NCI-H460 (cell line): Measurements from ENCODE around the gene ELP5. TPM values are rescaled to one million over a fixed set of nuclear protein-coding genes. Genes with fewer than 3 reads are reported as not detected.

Experiments used
- DNase-seq: peaks from one replicate; pipeline ENCODE4 v3.0.0-alpha.2; 2016; ENCODE audit warnings: low read depth; ENCODE audit errors: extremely low read depth
- total RNA-seq: library from RNA; depleted of rRNA; stranded (reverse); fragments of >200 nt; shearing (Covaris generic); gene quantifications from 2 replicates; pipeline ENCODE4 v1.2.3, GENCODE V29; 2014

The ELP5 gene
- total RNA-seq, 1 experiment from 2014 or later = 61.4 TPM

GRCh38 chr17:7250695-7251627, 1.1 kb upstream of the ELP5 start:
- no peak for DNase-seq

- peak; percentile 100 for DNase-seq
These were observed 297 bp upstream of the ELP5 start, which contains the start of gene CTDNEP1 for GRCh38 chr17:7251661-7252175. TSS of gene CTDNEP1 (minus strand) at chr17:7251734. CDS start at chr17:7251296, 438 bp downstream.

DNA sequence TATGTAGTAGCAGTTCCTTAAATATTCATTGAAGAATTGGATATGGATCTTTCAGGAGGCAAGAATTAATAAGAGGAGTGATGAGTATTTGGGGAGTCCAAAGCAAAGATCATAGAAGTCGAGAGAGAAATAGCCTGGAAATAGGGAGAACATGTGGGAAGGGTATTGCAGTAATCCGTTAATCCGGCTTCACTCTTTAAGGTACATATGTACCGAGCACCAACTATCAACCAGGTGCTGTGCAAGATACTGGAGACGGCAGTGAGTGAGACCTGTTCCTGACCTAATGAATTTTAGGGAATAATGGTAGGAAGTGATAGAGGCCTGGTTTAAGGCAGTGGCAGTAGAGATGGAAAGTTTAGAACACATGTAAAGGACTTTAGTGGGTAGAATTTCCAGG, 1.1 kb downstream of the ELP5 start:
- DNase-seq = no peak

DNA sequence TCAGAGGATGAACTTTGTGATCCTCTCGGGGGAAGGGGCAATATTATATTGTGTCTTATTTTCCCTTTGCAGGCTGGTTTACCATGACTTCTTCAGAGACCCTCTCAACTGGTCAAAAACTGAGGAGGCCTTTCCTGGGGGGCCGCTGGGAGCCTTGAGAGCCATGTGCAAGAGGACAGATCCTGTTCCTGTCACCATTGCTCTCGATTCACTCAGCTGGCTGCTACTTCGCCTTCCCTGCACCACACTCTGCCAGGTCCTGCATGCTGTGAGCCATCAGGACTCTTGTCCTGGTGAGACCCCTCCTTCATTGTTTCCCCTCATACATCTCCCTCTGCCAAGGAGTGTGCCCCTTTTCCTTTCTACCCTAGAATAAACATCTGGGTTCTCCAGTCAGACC, 2.5 kb downstream of the ELP5 start:
- DNase-seq = no peak

GRCh38 chr17:7256766-7257456, 4.9 kb downstream of the ELP5 start:
- DNase-seq = no peak

- DNase-seq = peak; percentile 52
These were observed 6.9 kb downstream of the ELP5 start for GRCh38 chr17:7258731-7259554.

- DNase-seq = no peak
These were observed 7.5 kb downstream of the ELP5 start for GRCh38 chr17:7259555-7259889.

DNA sequence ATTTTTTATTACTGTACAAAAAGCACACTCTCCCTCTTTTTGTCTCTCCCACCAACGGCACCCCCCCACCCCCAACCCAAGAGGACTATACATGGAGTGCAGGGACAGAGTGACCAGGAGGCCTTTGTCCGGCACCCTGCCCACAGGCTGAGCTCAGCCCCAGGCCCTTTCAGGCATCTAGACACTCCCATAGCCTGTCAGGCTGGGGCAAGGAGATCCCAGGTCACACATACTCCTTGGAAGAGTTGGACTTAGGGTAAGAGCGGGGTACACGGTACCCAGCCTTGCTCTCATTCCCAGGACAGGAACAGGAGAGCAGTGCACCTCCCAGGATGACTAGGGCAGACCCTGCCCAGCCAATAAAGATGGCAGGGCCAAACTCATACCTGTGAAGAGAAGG, 8.1 kb downstream of the ELP5 start:
- no peak for DNase-seq

DNA sequence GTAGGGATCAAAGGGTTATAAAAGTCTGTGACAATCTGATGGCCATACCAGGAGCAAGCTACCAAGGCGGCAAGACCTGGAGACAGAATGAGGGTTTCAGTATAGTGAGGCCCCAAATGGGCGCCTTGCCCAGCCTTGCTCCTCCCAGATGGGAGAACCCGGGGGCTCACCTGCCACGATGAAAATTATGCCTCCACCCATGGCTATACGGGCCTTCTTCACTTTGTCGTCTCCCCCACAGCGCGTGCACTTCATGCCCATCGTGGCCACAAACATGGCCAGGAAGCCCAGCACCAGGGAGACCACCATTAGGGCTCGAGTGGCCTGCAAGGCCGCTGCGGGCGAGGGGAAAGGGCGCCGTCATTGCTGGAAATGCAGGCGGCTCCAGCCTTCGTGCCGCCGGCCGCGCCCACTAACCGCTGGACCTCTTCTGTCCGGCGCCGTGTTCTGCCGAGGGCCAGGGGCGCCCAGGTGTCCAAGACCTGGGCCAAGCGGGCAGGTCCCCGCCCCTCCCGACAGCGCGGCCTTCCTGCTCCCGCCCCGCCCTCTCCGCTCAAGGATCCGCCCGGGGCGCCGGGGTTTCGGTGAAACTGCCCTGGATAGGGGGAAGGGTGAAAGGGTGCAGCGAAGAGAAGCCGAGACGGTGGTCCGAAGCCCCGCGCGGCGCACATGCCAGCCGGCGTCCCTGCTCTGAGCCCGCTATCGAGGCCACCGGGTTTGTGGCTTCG, 8.8 kb downstream of the ELP5 start:
- DNase-seq = no peak

GRCh38 chr17:7261379-7262191, 9.6 kb downstream of the ELP5 start:
- DNase-seq = no peak

DNA sequence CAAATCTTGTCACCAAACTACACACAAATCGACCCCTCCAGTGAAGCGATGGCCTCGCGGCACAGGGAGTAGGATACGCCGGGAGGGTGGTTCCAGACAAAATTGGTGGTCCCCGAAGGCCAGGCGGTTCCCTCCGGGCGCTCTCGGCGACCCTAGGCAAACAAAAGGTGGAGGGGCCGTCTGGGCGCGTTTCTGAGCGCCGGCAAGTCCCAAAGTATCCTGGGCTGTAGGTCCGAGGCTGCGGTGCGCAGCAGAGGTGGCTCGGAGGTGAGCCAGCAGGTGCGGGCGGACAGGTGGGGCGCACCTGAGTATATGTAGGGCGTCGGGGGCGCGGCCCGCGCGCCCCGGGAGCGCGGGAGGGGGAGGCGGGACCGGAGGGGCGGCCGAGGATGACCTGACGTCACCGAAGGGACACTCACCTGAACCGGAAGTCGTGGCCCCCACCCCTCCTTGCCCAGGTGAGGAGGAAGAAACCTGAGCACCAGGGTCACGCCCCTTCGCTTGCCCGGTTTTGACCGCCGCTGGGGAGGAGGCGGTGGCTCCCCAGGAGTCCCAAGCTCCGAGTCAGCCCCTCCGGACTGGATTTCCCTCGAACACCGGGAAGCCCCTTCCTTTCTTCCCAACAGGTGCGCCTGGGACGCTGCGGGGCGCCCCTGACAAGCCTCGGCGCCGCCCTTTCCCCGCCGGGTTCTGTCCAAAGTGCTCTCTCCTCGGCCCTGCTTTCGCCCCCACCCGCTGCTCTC, 10.3 kb downstream of the ELP5 start, which contains the start of gene CLDN7:
TSS of gene CLDN7 (minus strand) at position 287 of the 743 bp plus-strand sequence. CDS start 435 bp downstream, outside the sequence.
- DNase-seq = no peak

DNA sequence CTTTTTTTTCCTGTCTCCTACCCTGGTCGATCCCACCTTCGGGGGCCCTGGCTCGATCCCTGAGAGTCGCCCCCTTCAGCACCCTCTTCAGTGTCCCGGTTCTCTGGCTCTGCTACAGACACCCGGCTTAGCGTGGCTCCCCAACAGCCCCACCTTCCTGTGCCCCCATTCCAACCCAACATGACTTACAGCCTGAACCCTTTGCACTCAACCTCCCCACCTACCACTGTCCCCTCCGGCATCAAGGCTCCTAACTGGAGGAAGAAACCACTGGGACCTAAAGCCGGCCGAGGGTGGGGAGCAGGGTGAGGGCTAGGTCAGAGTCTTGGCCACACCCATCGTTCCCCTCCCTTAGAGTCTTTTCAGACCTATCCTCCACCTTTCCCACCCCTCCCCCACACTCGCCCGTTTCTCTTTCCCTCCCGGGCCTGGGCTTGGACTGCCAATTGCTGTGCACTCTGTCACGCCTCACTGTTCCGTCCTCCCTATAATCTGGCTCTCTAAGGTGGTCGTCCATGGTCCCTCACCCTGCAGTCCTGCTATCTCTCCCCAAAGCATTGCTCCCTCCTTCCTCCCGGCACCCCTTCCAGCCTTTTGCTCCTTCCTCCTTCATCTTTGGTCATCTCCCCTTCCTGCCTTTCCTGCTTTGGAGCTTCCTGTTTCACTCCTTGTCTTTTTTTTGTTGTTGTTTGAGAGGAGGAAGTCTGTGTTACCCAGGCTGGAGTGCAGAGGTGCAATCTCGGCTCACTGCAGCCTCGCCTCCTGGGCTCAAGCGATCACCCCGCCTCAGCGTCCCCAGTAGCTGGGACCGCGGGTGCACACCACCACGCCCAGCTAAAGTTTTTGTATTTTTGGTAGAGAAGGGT, 11.2 kb downstream of the ELP5 start:
- DNase-seq = no peak

- no peak for DNase-seq
These were observed 11.7 kb downstream of the ELP5 start for GRCh38 chr17:7263801-7264078.

DNA sequence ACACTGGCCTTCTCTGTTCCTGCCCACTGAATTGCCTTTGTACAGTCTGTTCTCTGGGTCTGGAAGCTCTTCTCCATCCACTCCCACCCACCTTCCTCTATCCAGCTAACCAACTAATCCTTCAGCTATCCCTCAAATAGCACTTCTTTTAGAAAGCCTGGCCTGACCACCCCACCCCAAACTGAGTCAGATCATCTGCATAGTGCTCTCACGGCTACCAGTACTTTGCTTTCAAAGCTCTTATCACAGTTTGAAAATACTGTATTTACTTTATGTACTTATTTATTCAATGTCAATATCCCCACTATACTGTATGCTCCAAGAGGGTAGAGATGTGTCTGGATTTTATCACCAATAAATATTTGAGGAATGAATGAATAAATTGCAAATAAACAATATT, 14.8 kb downstream of the ELP5 start:
- DNase-seq = no peak

- no peak for DNase-seq
These were observed 27.4 kb downstream of the ELP5 start for GRCh38 chr17:7279448-7279847.

GRCh38 chr17:7280519-7281073, 28.6 kb downstream of the ELP5 start:
- peak; percentile 81 for DNase-seq
